Activated B cell treated with CpG ODN at 0.5 μM for 24 hours (primary cell): ENCODE measurements around the gene TIGAR. TPM values are rescaled to one million over a fixed set of nuclear protein-coding genes. Genes with fewer than 3 reads are reported as not detected.

ENCODE experiments used
- ATAC-seq: fragments of 200-7000 bp; cut with Tn5 transposase; one replicate; pipeline ENCODE4 v1.10.0; 2021; ENCODE audit warnings: low read depth, mild to moderate bottlenecking, moderate library complexity
- CTCF ChIA-PET: fragments of 350-600 bp; sonication (Branson Sonifier 250); formaldehyde crosslinking; loops from one replicate; lab custom pipeline; 2021; ENCODE audit warnings: antibody characterized with exemption; lab: Charles Lee
- POLR2A ChIA-PET: fragments of 350-600 bp; sonication (Branson Sonifier 250); formaldehyde crosslinking; loops from one replicate; lab custom pipeline; 2021; ENCODE audit warnings: antibody characterized with exemption; lab: Charles Lee
- DNase-seq: peaks from one replicate; pipeline ENCODE4 v3.0.0; 2022
- H3K27ac Mint-ChIP-seq: one replicate; pipeline ENCODE4 v1.8.0; 2020; ENCODE audit warnings: mixed read lengths
- H3K27me3 Mint-ChIP-seq: one replicate; pipeline ENCODE4 v1.8.0; 2021; ENCODE audit warnings: mixed read lengths
- H3K36me3 Mint-ChIP-seq: one replicate; pipeline ENCODE4 v1.8.0; 2021; ENCODE audit warnings: low read depth, mixed read lengths
- H3K4me1 Mint-ChIP-seq: one replicate; pipeline ENCODE4 v1.8.0; 2021; ENCODE audit warnings: mixed read lengths
- H3K4me3 Mint-ChIP-seq: one replicate; pipeline ENCODE4 v1.8.0; 2020; ENCODE audit warnings: mild to moderate bottlenecking, mixed read lengths
- H3K9me3 Mint-ChIP-seq: one replicate; pipeline ENCODE4 v1.8.0; 2020; ENCODE audit warnings: mixed read lengths
- CTCF ChIP-seq: fragments of 200-600 bp; IDR thresholded peaks from one replicate; pipeline ENCODE4 v1.8.0; 2022; ENCODE audit warnings: antibody characterized with exemption, mild to moderate bottlenecking
- intact Hi-C: fragments of 100-400 bp; cut with micrococcal nuclease; formaldehyde crosslinking; loops from one replicate; pipeline ENCODE4 v1.15.1; 2024
- total RNA-seq: library from RNA; stranded (reverse); gene quantifications from 2 replicates; pipeline ENCODE4 v1.2.3, GENCODE V29; 2022

TIGAR gene
- total RNA-seq, 1 donor from 2014 or later, result 10.2 TPM

GRCh38 chr12:4370265-4370664 lies 49.3 kb downstream of the TIGAR start:
- Mint-ChIP-seq H3K9me3 (no peaks in the 10 kb centered on the region), H3K4me3 (no peak overlapping the region), H3K27me3 (peaks cover 35% of the 10 kb centered on the region), H3K36me3 (no peaks in the 10 kb centered on the region), H3K27ac (no peak overlapping the region), H3K4me1 (no peaks in the 10 kb centered on the region)
- ChIA-PET CTCF (no interaction called here), POLR2A (no interaction called here)
- no peak for DNase-seq
- intact Hi-C loops, result no loop called here
- no peak for ATAC-seq
- no peak for TF ChIP-seq CTCF

GRCh38 chr12:4372653-4373052 lies 51.6 kb downstream of the TIGAR start:
- Mint-ChIP-seq H3K27ac (no peak overlapping the region), H3K27me3 (peaks cover 27% of the 10 kb centered on the region), H3K9me3 (no peaks in the 10 kb centered on the region), H3K4me3 (no peak overlapping the region), H3K4me1 (no peaks in the 10 kb centered on the region), H3K36me3 (no peaks in the 10 kb centered on the region)
- ATAC-seq, result no peak
- TF ChIP-seq CTCF, result no peak
- no peak for DNase-seq
- POLR2A ChIA-PET, result no interaction called here
- intact Hi-C loops, result no loop called here
- CTCF ChIA-PET, result no interaction called here

GRCh38 chr12:4375449-4375848 lies 54.4 kb downstream of the TIGAR start:
- intact Hi-C loops, result no loop called here
- Mint-ChIP-seq H3K4me1 (no peaks in the 10 kb centered on the region), H3K27ac (no peak overlapping the region), H3K36me3 (no peaks in the 10 kb centered on the region), H3K4me3 (no peak overlapping the region), H3K27me3 (peaks cover 28% of the 10 kb centered on the region), H3K9me3 (no peaks in the 10 kb centered on the region)
- ATAC-seq (no peak), DNase-seq (no peak)
- no peak for TF ChIP-seq CTCF
- POLR2A ChIA-PET, result no interaction called here
- CTCF ChIA-PET, result no interaction called here

GRCh38 chr12:4378772-4379171 lies 57.8 kb downstream of the TIGAR start:
- ChIA-PET CTCF (no interaction called here), POLR2A (no interaction called here)
- no peaks in the 10 kb centered on the region for H3K4me1 Mint-ChIP-seq
- no peaks in the 10 kb centered on the region for H3K36me3 Mint-ChIP-seq
- no peak overlapping the region for H3K27ac Mint-ChIP-seq
- H3K27me3 Mint-ChIP-seq, result peaks cover 21% of the 10 kb centered on the region
- H3K4me3 Mint-ChIP-seq, result no peak overlapping the region
- intact Hi-C loops, result no loop called here
- no peak for DNase-seq
- no peak for TF ChIP-seq CTCF
- no peaks in the 10 kb centered on the region for H3K9me3 Mint-ChIP-seq
- ATAC-seq, result no peak

GRCh38 chr12:4379405-4379804 lies 58.4 kb downstream of the TIGAR start, which contains the start of gene FGF23:
Gene FGF23 (minus strand): TSS chr12:4379712. CDS start chr12:4379582, 130 bp downstream.
- no peak for TF ChIP-seq CTCF
- ATAC-seq, result no peak
- H3K36me3 Mint-ChIP-seq, result no peaks in the 10 kb centered on the region
- H3K4me1 Mint-ChIP-seq, result no peaks in the 10 kb centered on the region
- no peak within 1 kb of the TSS for H3K27ac Mint-ChIP-seq
- POLR2A ChIA-PET, result no interaction called here
- peaks cover 17% of the 10 kb centered on the region for H3K27me3 Mint-ChIP-seq
- no peak within 1 kb of the TSS for H3K4me3 Mint-ChIP-seq
- intact Hi-C loops, result no loop called here
- CTCF ChIA-PET, result no interaction called here
- no peaks in the 10 kb centered on the region for H3K9me3 Mint-ChIP-seq
- DNase-seq, result no peak
